Astrocyte (in vitro differentiated cells and primary cell): ENCODE measurements around the gene MAPKAPK5. TPM values are rescaled to one million over a fixed set of nuclear protein-coding genes. Genes with fewer than 3 reads are reported as not detected.

Experiments used
- DNase-seq: peaks from one replicate; pipeline ENCODE4 v3.0.0-alpha.2; 2010; ENCODE audit warnings: low read depth
- FAIRE-seq: peaks from 2 replicates; lab custom pipeline; 2011; peaks lifted over from hg19 to GRCh38; lab: Jason Lieb, UNC
- H2AFZ ChIP-seq: 2 replicates; pipeline ENCODE4 v1.6.0; 2012; ENCODE audit warnings: low read depth, low read length, inconsistent platforms
- H3K27ac ChIP-seq: 2 replicates; pipeline ENCODE4 v1.5.1; 2011; ENCODE audit warnings: low read depth, low read length, inconsistent platforms
- H3K27me3 ChIP-seq: 2 replicates; pipeline ENCODE4 v1.6.0; 2011; ENCODE audit warnings: low read length, inconsistent platforms; ENCODE audit not compliant: insufficient read depth
- H3K36me3 ChIP-seq: 2 replicates; pipeline ENCODE4 v1.5.1; 2011; ENCODE audit warnings: low read length, inconsistent platforms; ENCODE audit not compliant: insufficient read depth
- H3K4me1 ChIP-seq: 2 replicates; pipeline ENCODE4 v1.5.1; 2011; ENCODE audit warnings: low read length, inconsistent platforms; ENCODE audit not compliant: insufficient read depth
- H3K4me2 ChIP-seq: 2 replicates; pipeline ENCODE4 v1.6.0; 2012; ENCODE audit warnings: low read length, inconsistent platforms
- H3K4me3 ChIP-seq: 2 replicates; pipeline ENCODE4 v1.5.1; 2011; ENCODE audit warnings: low read depth, mild to moderate bottlenecking, low read length, inconsistent platforms; ENCODE audit not compliant: insufficient read depth
- H3K79me2 ChIP-seq: 2 replicates; pipeline ENCODE4 v1.6.0; 2012; ENCODE audit warnings: mild to moderate bottlenecking, low read length, inconsistent platforms; ENCODE audit not compliant: insufficient read depth
- H3K9ac ChIP-seq: 2 replicates; pipeline ENCODE4 v1.6.0; 2012; ENCODE audit warnings: mild to moderate bottlenecking, low read length, inconsistent platforms
- H3K9me3 ChIP-seq: 2 replicates; pipeline ENCODE4 v1.5.1; 2012; ENCODE audit warnings: low read depth, mild to moderate bottlenecking, low read length, inconsistent platforms; ENCODE audit not compliant: insufficient read depth
- H4K20me1 ChIP-seq: 2 replicates; pipeline ENCODE4 v1.6.0; 2012; ENCODE audit warnings: low read length, inconsistent platforms; ENCODE audit not compliant: insufficient read depth
- H3K27ac Mint-ChIP-seq: one replicate; pipeline ENCODE4 v1.8.0; 2021; ENCODE audit warnings: mild to moderate bottlenecking, mixed read lengths; ENCODE audit not compliant: unreplicated experiment
- H3K27me3 Mint-ChIP-seq: one replicate; pipeline ENCODE4 v1.8.0; 2021; ENCODE audit warnings: low read depth, mixed read lengths; ENCODE audit not compliant: unreplicated experiment
- H3K36me3 Mint-ChIP-seq: one replicate; pipeline ENCODE4 v1.8.0; 2021; ENCODE audit warnings: low read depth, mixed read lengths; ENCODE audit not compliant: unreplicated experiment
- H3K4me1 Mint-ChIP-seq: one replicate; pipeline ENCODE4 v1.8.0; 2021; ENCODE audit warnings: low read depth, mixed read lengths; ENCODE audit not compliant: unreplicated experiment
- H3K4me3 Mint-ChIP-seq: one replicate; pipeline ENCODE4 v1.8.0; 2021; ENCODE audit warnings: mild to moderate bottlenecking, moderate library complexity, mixed read lengths; ENCODE audit not compliant: unreplicated experiment
- H3K9me3 Mint-ChIP-seq: one replicate; pipeline ENCODE4 v1.8.0; 2021; ENCODE audit warnings: mild to moderate bottlenecking, mixed read lengths; ENCODE audit not compliant: unreplicated experiment
- CTCF ChIP-seq: IDR thresholded peaks from 2 replicates; pipeline ENCODE4 v1.5.1; 2011; ENCODE audit warnings: low read depth, mild to moderate bottlenecking, inconsistent platforms, low read length, moderate library complexity; ENCODE audit not compliant: insufficient read depth
- EZH2 ChIP-seq: IDR thresholded peaks from 2 replicates; pipeline ENCODE4 v1.6.1; 2012; ENCODE audit warnings: mild to moderate bottlenecking, low read length, inconsistent platforms; ENCODE audit not compliant: insufficient read depth
- total RNA-seq: library from RNA; stranded (reverse); gene quantifications from 2 replicates; pipeline ENCODE4 v1.2.1, GENCODE V29; 2021

Gene MAPKAPK5
- total RNA-seq, 1 donor from 2014 or later = 42.6 TPM

GRCh38 chr12:111798182-111798581 lies 43.8 kb upstream of the MAPKAPK5 start:
- Mint-ChIP-seq H3K9me3 (peaks cover 3% of the 10 kb centered on the region), H3K4me3 (no peak overlapping the region), H3K27me3 (no peaks in the 10 kb centered on the region), H3K27ac (no peak overlapping the region), H3K4me1 (no peaks in the 10 kb centered on the region), H3K36me3 (peaks cover 18% of the 10 kb centered on the region)
- H4K20me1 ChIP-seq = no peaks in the 10 kb centered on the region
- no peaks in the 10 kb centered on the region for H3K79me2 ChIP-seq
- H3K9me3 ChIP-seq = no peaks in the 10 kb centered on the region
- H3K4me2 ChIP-seq = no peak overlapping the region
- H3K27me3 ChIP-seq = no peaks in the 10 kb centered on the region
- TF ChIP-seq EZH2 (no peak), CTCF (no peak)
- no peak overlapping the region for H3K27ac ChIP-seq
- H3K9ac ChIP-seq = no peak overlapping the region
- no peak overlapping the region for H3K4me3 ChIP-seq
- H3K36me3 ChIP-seq = peaks cover 3% of the 10 kb centered on the region
- no peaks in the 10 kb centered on the region for H3K4me1 ChIP-seq
- H2AFZ ChIP-seq = no peak overlapping the region
- no peak for DNase-seq
- FAIRE-seq = no peak

GRCh38 chr12:111799758-111800157 lies 42.3 kb upstream of the MAPKAPK5 start:
- no peaks in the 10 kb centered on the region for H4K20me1 ChIP-seq
- Mint-ChIP-seq H3K27me3 (no peaks in the 10 kb centered on the region), H3K9me3 (peaks cover 3% of the 10 kb centered on the region), H3K4me3 (no peak overlapping the region), H3K4me1 (no peaks in the 10 kb centered on the region), H3K27ac (no peak overlapping the region), H3K36me3 (peaks cover 18% of the 10 kb centered on the region)
- DNase-seq (no peak), FAIRE-seq (no peak)
- no peaks in the 10 kb centered on the region for H3K27me3 ChIP-seq
- no peak overlapping the region for H2AFZ ChIP-seq
- peaks cover 3% of the 10 kb centered on the region for H3K36me3 ChIP-seq
- no peak overlapping the region for H3K4me3 ChIP-seq
- H3K9ac ChIP-seq = no peak overlapping the region
- TF ChIP-seq EZH2 (no peak), CTCF (no peak)
- H3K79me2 ChIP-seq = no peaks in the 10 kb centered on the region
- H3K4me1 ChIP-seq = no peaks in the 10 kb centered on the region
- H3K4me2 ChIP-seq = no peak overlapping the region
- no peaks in the 10 kb centered on the region for H3K9me3 ChIP-seq
- no peak overlapping the region for H3K27ac ChIP-seq

- H3K9me3 Mint-ChIP-seq = peaks cover 3% of the 10 kb centered on the region
- H3K36me3 ChIP-seq = peaks cover 3% of the 10 kb centered on the region
- peaks cover 14% of the 10 kb centered on the region for H3K36me3 Mint-ChIP-seq
Measured at GRCh38 chr12:111803038-111803626, 38.9 kb upstream of the MAPKAPK5 start.

More at GRCh38 chr12:111803038-111803626, 38.9 kb upstream of the MAPKAPK5 start:
- no peak overlapping the region for H3K4me3 Mint-ChIP-seq
- H3K27ac ChIP-seq = no peak overlapping the region
- DNase-seq = no peak
- H3K4me1 Mint-ChIP-seq = no peaks in the 10 kb centered on the region
- H3K9me3 ChIP-seq = no peaks in the 10 kb centered on the region
- TF ChIP-seq CTCF = no peak
- no peak for TF ChIP-seq EZH2
- H3K27ac Mint-ChIP-seq = no peak overlapping the region
- FAIRE-seq = no peak
- no peaks in the 10 kb centered on the region for H3K4me1 ChIP-seq
- no peaks in the 10 kb centered on the region for H4K20me1 ChIP-seq
- H3K4me2 ChIP-seq = no peak overlapping the region
- H3K9ac ChIP-seq = no peak overlapping the region
- H2AFZ ChIP-seq = no peak overlapping the region
- H3K4me3 ChIP-seq = no peak overlapping the region
- H3K27me3 ChIP-seq = no peaks in the 10 kb centered on the region
- H3K79me2 ChIP-seq = no peaks in the 10 kb centered on the region
- H3K27me3 Mint-ChIP-seq = no peaks in the 10 kb centered on the region
